Loucy (cell line): ENCODE results near the gene GPBAR1.

Source experiments
- H2AFZ ChIP-seq: fragments of 200-600 bp; sonication (generic); 2 replicates; pipeline ENCODE4 v1.6.0; 2016; ENCODE audit warnings: antibody characterized with exemption, mild to moderate bottlenecking, low read length, moderate library complexity
- H3F3A ChIP-seq: fragments of 200-600 bp; 2 replicates; pipeline ENCODE4 v1.6.0; 2016; ENCODE audit warnings: antibody characterized with exemption, low read depth, mild to moderate bottlenecking
- H3K27me3 ChIP-seq: fragments of 200-600 bp; sonication (generic); 2 replicates; pipeline ENCODE4 v1.6.1; 2014; ENCODE audit warnings: low read length, mild to moderate bottlenecking; ENCODE audit not compliant: insufficient read depth, poor library complexity, severe bottlenecking
- H3K36me3 ChIP-seq: fragments of 200-600 bp; sonication (generic); 2 replicates; pipeline ENCODE4 v1.6.1; 2016; ENCODE audit warnings: low read length; ENCODE audit not compliant: insufficient read depth
- H3K4me1 ChIP-seq: fragments of 200-600 bp; sonication (generic); 2 replicates; pipeline ENCODE4 v1.5.1; 2014; ENCODE audit warnings: low read length, mild to moderate bottlenecking; ENCODE audit not compliant: insufficient read depth, poor library complexity, severe bottlenecking
- H3K4me2 ChIP-seq: fragments of 200-600 bp; sonication (generic); 2 replicates; pipeline ENCODE4 v1.6.0; 2014; ENCODE audit warnings: antibody characterized with exemption, low read length, low read depth, mild to moderate bottlenecking; ENCODE audit not compliant: poor library complexity, severe bottlenecking
- H3K4me3 ChIP-seq: fragments of 200-600 bp; sonication (generic); 2 replicates; pipeline ENCODE4 v1.5.1; 2014; ENCODE audit warnings: low read length, mild to moderate bottlenecking, mixed read lengths; ENCODE audit not compliant: poor library complexity, severe bottlenecking
- H3K79me2 ChIP-seq: fragments of 200-600 bp; sonication (generic); 2 replicates; pipeline ENCODE4 v1.6.1; 2014; ENCODE audit warnings: low read length; ENCODE audit not compliant: insufficient read depth
- H3K9ac ChIP-seq: fragments of 200-600 bp; sonication (generic); 2 replicates; pipeline ENCODE4 v1.6.0; 2014; ENCODE audit warnings: mild to moderate bottlenecking, low read depth, low read length, moderate library complexity; ENCODE audit not compliant: poor library complexity, severe bottlenecking
- H3K9me2 ChIP-seq: fragments of 200-600 bp; sonication (generic); replicated peaks from 2 replicates; pipeline ENCODE4 v1.6.1; 2016; ENCODE audit warnings: low read depth, low read length, mixed read lengths
- H3K9me3 ChIP-seq: fragments of 200-600 bp; sonication (generic); 2 replicates; pipeline ENCODE4 v1.6.1; 2014; ENCODE audit warnings: mild to moderate bottlenecking, antibody characterized with exemption, low read length, low read depth; ENCODE audit not compliant: insufficient read depth
- H4K20me1 ChIP-seq: fragments of 200-600 bp; sonication (generic); 2 replicates; pipeline ENCODE4 v1.6.0; 2014; ENCODE audit warnings: antibody characterized with exemption, low read length, mild to moderate bottlenecking; ENCODE audit not compliant: insufficient read depth, poor library complexity, severe bottlenecking
- EZH2phosphoT487 ChIP-seq: fragments of 200-600 bp; IDR thresholded peaks from 2 replicates; pipeline ENCODE4 v1.6.1; 2018; ENCODE audit warnings: antibody characterized with exemption, mild to moderate bottlenecking, moderate library complexity, borderline replicate concordance
- TF ChIP-seq, protein P1 (sequence below): fragments of 200-600 bp; sonication (generic); conservative IDR thresholded peaks from 2 replicates; pipeline ENCODE4 v1.5.1; 2014; ENCODE audit warnings: mild to moderate bottlenecking, antibody characterized with exemption, low read length

Gene GPBAR1

GRCh38 chr2:218276986-218277755 is 16.4 kb downstream of the GPBAR1 start:
- Histone ChIP-seq H3K4me1 (peaks cover 8% of the 10 kb centered on the region), H3K4me3 (no peak overlapping the region), H3K9me2 (no peaks in the 10 kb centered on the region), H3K4me2 (no peak overlapping the region), H2AFZ (no peak overlapping the region), H3F3A (no peaks in the 10 kb centered on the region), H4K20me1 (no peaks in the 10 kb centered on the region), H3K36me3 (peaks cover 18% of the 10 kb centered on the region; the same call in 1 of the 2 replicates), H3K27me3 (no peaks in the 10 kb centered on the region), H3K79me2 (peaks cover under 1% of the 10 kb centered on the region; the same call in 1 of the 2 replicates), H3K9ac (no peak overlapping the region), H3K9me3 (no peaks in the 10 kb centered on the region)
- TF ChIP-seq, protein P1, sequence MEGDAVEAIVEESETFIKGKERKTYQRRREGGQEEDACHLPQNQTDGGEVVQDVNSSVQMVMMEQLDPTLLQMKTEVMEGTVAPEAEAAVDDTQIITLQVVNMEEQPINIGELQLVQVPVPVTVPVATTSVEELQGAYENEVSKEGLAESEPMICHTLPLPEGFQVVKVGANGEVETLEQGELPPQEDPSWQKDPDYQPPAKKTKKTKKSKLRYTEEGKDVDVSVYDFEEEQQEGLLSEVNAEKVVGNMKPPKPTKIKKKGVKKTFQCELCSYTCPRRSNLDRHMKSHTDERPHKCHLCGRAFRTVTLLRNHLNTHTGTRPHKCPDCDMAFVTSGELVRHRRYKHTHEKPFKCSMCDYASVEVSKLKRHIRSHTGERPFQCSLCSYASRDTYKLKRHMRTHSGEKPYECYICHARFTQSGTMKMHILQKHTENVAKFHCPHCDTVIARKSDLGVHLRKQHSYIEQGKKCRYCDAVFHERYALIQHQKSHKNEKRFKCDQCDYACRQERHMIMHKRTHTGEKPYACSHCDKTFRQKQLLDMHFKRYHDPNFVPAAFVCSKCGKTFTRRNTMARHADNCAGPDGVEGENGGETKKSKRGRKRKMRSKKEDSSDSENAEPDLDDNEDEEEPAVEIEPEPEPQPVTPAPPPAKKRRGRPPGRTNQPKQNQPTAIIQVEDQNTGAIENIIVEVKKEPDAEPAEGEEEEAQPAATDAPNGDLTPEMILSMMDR: no peak; the same call in 1 of the 2 replicates
- TF ChIP-seq EZH2phosphoT487: no peak

DNA sequence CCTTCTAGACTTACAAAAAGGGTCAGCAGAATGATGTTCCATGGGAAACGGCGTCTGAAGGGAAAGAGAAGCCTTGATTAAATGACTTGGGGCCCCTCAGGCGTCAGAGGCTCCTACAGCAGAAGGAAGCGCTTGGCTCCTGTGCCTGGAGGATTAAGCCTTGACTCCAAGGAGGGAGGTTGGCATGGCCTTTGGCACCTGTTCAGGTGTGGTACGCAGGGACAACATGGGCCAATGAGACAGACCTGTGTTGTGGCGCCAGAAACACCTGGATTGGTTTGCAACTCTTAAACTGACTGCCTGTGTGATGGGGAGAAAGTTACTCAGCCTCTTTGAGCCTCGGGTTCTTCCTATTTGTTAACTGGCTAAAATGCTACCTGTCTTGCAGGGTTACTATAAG is 17.1 kb downstream of the GPBAR1 start:
- H3K9me3 ChIP-seq: no peaks in the 10 kb centered on the region
- no peak overlapping the region for H3K9ac ChIP-seq
- TF ChIP-seq EZH2phosphoT487: no peak
- TF ChIP-seq, protein P1: no peak
- no peak overlapping the region for H3K4me3 ChIP-seq
- H3K4me1 ChIP-seq: peaks cover 1% of the 10 kb centered on the region
- H2AFZ ChIP-seq: no peak overlapping the region
- no peaks in the 10 kb centered on the region for H4K20me1 ChIP-seq
- no peak overlapping the region for H3K4me2 ChIP-seq
- no peaks in the 10 kb centered on the region for H3F3A ChIP-seq
- no peaks in the 10 kb centered on the region for H3K79me2 ChIP-seq
- H3K36me3 ChIP-seq: peaks cover 18% of the 10 kb centered on the region; the same call in 1 of the 2 replicates
- H3K27me3 ChIP-seq: no peaks in the 10 kb centered on the region
- no peaks in the 10 kb centered on the region for H3K9me2 ChIP-seq

DNA sequence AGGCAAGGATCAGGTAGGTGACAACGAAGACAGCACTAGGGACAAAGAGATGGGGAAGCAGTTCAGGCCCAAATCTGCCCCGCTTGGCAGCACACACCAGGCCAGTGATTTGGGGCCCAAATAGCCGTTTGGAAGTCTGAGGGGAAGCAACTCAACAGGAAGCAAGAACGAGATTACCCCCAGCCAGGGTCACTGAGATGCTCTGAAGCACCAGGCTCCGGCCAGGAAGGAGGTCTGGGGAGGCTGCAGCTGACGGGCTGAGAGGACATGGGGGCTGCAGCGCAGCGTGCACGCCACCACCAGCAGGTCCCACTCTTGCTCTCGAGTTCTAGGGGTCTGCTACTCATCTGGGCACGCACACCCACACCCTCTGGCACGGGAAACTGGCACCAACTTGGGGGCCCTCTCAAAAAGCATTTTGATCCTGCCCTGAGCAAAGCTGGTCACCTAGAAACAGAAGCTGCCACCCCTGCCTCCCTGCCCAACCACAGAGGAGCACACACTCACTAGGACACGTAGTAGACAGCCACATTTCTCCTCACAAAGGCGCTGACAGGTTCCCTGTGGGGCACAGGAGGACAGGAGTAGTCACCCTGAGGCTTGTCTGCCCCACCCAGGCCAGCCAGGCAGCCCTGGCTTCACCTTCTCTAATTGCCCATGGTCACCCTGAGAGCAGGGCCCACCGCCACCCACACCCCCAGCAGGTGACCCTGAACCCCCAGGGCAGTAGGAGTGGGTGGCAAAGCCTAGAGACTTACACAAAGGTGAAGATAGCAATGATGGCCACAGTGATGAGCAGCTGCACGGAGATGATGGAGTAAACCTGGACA is 17.9 kb downstream of the GPBAR1 start:
- Histone ChIP-seq H3K9me3 (no peaks in the 10 kb centered on the region), H3K36me3 (peaks cover 16% of the 10 kb centered on the region; the same call in 1 of the 2 replicates), H3K79me2 (no peaks in the 10 kb centered on the region), H2AFZ (no peak overlapping the region), H4K20me1 (no peaks in the 10 kb centered on the region), H3K9me2 (no peaks in the 10 kb centered on the region), H3K4me3 (no peak overlapping the region), H3K4me2 (no peak overlapping the region), H3F3A (no peaks in the 10 kb centered on the region), H3K9ac (no peak overlapping the region), H3K27me3 (no peaks in the 10 kb centered on the region), H3K4me1 (no peaks in the 10 kb centered on the region)
- TF ChIP-seq, protein P1: no peak
- no peak for TF ChIP-seq EZH2phosphoT487
